HEK293T (cell line): ENCODE data around the gene PLCB1.

Experiments used
- ARNT ChIP-seq: fragments of 450-650 bp; IDR thresholded peaks from 2 replicates; pipeline ENCODE4 v1.6.1; 2017; ENCODE audit warnings: mild to moderate bottlenecking
- BHLHE40 ChIP-seq: fragments of 450-650 bp; IDR thresholded peaks from 2 replicates; pipeline ENCODE4 v1.6.1; 2016; ENCODE audit warnings: mild to moderate bottlenecking, moderate library complexity, borderline replicate concordance
- FOXM1 ChIP-seq: fragments of 450-650 bp; IDR thresholded peaks from 2 replicates; pipeline ENCODE4 v1.6.1; 2017; ENCODE audit warnings: mild to moderate bottlenecking, borderline replicate concordance
- HDGF ChIP-seq: fragments of 450-650 bp; IDR thresholded peaks from 2 replicates; pipeline ENCODE4 v1.6.1; 2017; ENCODE audit warnings: antibody characterized with exemption, borderline replicate concordance
- SUZ12 ChIP-seq: fragments of 450-650 bp; IDR thresholded peaks from 2 replicates; pipeline ENCODE4 v1.6.1; 2016; ENCODE audit warnings: mild to moderate bottlenecking
- ZNF384 ChIP-seq: fragments of 450-650 bp; IDR thresholded peaks from 2 replicates; pipeline ENCODE4 v1.6.1; 2016
- TF ChIP-seq, protein P1 (sequence below): fragments of 450-650 bp; IDR thresholded peaks from 2 replicates; pipeline ENCODE4 v1.6.1; 2016

GRCh38 chr20:8210749-8211148 is 78.7 kb downstream of the PLCB1 start:
- TF ChIP-seq FOXM1, result no peak
- TF ChIP-seq, protein P1, sequence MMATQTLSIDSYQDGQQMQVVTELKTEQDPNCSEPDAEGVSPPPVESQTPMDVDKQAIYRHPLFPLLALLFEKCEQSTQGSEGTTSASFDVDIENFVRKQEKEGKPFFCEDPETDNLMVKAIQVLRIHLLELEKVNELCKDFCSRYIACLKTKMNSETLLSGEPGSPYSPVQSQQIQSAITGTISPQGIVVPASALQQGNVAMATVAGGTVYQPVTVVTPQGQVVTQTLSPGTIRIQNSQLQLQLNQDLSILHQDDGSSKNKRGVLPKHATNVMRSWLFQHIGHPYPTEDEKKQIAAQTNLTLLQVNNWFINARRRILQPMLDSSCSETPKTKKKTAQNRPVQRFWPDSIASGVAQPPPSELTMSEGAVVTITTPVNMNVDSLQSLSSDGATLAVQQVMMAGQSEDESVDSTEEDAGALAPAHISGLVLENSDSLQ, result no peak
- TF ChIP-seq BHLHE40, result no peak
- no peak for TF ChIP-seq SUZ12
- no peak for TF ChIP-seq HDGF
- no peak for TF ChIP-seq ARNT
- TF ChIP-seq ZNF384, result no peak
